Fibroblast of the aortic adventitia (primary cell): ENCODE results near the gene CENPO. TPM values are rescaled to one million over a fixed set of nuclear protein-coding genes. Genes with fewer than 3 reads are reported as not detected.

Experiments
- DNase-seq: peaks from one replicate; pipeline ENCODE4 v3.0.0-alpha.2; 2010; ENCODE audit warnings: low read depth
- H3K4me3 ChIP-seq: 2 replicates; pipeline ENCODE4 v1.5.1; 2011; ENCODE audit warnings: low read depth, mild to moderate bottlenecking, control low read depth, low read length, moderate library complexity
- total RNA-seq: library from RNA; depleted of rRNA; stranded (reverse); fragments of >200 nt; gene quantifications from 2 replicates; pipeline ENCODE4 v1.2.3, GENCODE V29; 2012; ENCODE audit warnings: low replicate concordance
- TF ChIP-seq, protein P1 (sequence below): IDR thresholded peaks from 2 replicates; pipeline ENCODE4 v1.5.1; 2011; ENCODE audit warnings: mild to moderate bottlenecking, low read length, control low read depth, inconsistent platforms; ENCODE audit not compliant: insufficient read depth

The CENPO gene
- total RNA-seq, 1 donor = 35.3 TPM

DNA sequence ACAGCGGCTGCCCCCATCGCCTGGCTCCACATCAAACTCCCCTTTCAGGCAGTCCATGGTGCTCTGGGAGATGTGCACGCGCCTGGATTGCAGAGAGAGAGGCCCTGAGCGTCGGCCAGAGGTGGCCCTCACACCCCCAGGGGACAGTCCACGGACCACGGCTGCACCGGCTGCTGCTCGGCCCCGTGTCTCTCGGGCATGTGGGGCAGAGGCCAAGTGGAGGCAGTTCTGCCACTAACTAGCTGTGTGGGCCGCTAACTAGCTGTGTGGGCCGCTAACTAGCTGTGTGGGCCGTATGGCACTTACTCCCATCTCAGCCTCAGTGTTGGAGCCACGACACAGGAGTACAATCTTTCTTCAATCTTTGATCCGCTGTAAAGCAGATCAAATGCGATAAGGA lies 45.3 kb downstream of the CENPO start:
- TF ChIP-seq, protein P1, sequence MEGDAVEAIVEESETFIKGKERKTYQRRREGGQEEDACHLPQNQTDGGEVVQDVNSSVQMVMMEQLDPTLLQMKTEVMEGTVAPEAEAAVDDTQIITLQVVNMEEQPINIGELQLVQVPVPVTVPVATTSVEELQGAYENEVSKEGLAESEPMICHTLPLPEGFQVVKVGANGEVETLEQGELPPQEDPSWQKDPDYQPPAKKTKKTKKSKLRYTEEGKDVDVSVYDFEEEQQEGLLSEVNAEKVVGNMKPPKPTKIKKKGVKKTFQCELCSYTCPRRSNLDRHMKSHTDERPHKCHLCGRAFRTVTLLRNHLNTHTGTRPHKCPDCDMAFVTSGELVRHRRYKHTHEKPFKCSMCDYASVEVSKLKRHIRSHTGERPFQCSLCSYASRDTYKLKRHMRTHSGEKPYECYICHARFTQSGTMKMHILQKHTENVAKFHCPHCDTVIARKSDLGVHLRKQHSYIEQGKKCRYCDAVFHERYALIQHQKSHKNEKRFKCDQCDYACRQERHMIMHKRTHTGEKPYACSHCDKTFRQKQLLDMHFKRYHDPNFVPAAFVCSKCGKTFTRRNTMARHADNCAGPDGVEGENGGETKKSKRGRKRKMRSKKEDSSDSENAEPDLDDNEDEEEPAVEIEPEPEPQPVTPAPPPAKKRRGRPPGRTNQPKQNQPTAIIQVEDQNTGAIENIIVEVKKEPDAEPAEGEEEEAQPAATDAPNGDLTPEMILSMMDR = no peak
- no peak overlapping the region for H3K4me3 ChIP-seq
- no peak for DNase-seq

DNA sequence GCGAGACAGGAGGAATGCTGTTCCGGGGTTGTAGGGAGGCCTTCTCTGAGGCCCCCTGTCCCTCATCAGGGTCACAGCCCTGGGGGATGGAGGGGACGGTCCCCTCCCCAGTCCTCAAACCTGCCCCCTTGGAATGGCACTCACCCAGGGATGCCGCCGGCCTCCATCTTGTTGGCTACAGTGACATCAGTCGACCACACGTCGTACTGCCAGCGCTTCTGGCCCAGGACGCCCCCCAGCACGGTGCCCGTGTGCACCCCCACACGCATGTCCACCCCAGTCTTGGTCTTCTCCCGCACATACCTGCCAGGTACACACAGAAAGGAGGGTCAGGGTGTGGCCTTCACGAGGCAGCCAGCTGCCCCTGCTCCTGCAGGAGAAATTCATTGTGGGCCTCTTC lies 46.5 kb downstream of the CENPO start:
- TF ChIP-seq, protein P1 = no peak
- DNase-seq = no peak
- no peak overlapping the region for H3K4me3 ChIP-seq

DNA sequence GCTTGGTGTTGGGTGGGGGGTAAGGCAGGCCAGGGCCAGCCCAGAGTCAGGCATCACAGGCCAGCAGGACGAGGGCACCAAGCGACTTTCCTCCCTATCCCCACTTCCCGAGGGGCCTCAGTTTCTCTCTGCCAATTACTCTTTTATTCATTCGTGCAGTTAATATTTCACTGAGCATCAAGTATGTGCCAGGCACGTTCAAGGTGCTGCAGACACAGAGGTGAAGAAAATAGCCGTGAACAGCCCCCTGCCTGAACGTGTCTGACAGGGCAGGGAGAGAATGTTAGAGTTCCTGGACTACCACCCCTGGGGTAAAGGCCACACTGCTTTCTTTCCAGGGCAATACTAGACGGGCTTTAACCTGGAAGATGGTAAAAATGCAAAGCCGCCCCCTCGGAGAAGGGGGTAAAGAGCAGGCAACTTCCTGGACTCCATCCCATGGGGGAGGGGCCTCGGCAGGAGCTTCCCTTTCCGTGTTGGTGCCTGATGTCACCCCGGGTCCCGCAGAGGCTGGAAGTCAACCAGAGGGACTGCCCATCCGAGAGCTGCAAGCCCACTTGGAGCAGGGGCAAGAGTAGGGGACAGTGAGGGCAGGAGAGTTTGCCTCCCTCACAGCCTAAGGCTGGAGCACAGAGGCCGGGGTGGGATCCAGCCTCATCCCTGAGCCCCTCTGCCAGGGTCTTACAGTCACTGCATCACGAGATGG lies 47.1 kb downstream of the CENPO start:
- TF ChIP-seq, protein P1 = no peak
- no peak overlapping the region for H3K4me3 ChIP-seq
- no peak for DNase-seq

DNA sequence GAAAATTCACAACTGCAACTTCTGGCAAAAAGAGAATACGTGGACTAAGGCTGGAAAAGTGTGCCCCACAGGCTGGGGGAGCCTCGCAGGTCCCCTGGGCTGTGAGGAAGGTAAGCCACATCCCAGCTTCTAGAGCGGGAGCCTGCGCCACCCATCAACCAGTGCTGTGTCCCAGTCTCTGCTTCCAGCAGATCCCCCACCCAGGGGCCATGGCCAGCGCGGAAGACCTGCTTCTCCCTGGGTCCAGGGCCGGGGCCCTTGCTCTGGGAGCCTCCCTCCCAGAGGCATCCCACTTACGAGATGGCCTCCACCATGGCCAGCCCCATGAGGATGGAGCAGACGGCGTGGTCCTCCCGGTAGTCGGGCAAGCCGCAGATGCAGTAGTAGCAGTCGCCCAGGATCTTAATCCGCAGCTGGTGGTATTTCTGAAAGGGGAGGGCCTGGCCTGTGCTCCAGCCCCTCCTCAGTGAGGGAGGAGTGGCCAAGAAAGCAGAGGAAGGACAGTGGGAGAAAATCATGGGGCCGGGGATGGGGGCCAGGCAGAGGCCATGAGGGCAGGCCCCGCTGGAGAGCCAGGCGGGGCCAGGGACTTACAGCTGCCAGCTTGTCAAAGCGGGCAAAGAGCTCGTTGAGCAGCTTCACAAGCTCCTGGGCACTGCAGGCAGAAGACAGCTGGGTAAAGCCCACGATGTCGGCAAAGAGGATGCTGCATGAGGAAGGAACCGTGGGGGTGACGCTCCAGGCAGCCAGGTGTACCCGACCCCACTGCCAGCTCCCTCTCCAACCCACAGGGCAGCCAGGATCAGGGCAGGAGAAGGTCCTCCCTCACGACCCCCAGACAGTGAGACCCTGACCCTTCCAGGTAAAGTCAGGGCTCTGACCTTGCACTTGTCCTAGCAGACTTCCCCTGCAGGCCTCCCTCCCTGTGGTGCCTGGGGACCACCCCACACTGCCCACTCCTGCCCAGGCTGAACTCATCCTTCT lies 48.0 kb downstream of the CENPO start:
- no peak overlapping the region for H3K4me3 ChIP-seq
- TF ChIP-seq, protein P1 = no peak
- no peak for DNase-seq

DNA sequence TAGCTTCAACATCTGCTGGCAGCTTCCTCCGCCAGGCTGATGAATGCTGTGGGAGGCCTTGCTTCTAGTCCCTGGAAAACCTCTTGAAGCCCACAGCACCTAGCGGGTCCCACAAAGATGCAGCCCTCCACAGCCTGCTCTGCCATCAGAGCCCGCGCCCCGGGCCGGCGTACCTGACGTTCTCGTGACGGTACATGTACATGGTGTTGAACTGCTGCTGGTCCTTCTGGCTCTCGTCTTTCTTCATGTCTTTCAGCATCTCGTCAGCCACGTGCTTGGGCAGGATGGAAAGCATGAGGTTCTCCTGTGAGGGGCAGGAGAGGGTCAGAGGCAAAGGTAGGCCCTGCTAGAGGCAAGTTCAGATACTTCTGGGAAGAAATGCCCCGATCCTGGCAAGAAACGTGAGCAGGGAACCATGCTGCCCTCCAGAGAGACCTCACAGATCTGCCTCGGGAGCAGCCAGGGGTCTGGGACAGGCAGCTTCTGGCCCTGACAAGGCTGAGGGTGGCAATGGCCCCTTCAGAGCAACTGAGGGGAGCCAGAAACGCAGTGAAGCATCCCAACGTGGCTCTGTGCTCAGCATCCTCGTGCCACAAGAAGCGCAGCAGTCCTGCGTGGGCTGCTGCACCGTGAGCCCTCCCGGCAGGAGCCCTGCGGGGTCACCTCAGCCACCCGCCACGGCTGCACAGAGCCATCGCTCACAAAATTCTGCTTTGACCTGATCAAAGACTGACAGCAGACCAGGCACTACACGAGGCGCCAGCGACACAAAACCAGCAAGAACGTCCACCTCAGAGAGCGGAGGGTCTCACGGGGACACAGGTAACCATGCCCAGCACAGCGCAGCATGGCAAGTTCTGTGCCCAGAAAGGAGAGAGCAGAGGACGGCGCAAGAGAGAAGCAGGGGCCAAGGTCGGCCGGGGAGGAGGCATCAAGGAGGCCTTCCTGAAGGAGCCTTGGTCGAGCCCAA lies 49.1 kb downstream of the CENPO start:
- TF ChIP-seq, protein P1 = no peak
- no peak for DNase-seq
- no peak overlapping the region for H3K4me3 ChIP-seq

DNA sequence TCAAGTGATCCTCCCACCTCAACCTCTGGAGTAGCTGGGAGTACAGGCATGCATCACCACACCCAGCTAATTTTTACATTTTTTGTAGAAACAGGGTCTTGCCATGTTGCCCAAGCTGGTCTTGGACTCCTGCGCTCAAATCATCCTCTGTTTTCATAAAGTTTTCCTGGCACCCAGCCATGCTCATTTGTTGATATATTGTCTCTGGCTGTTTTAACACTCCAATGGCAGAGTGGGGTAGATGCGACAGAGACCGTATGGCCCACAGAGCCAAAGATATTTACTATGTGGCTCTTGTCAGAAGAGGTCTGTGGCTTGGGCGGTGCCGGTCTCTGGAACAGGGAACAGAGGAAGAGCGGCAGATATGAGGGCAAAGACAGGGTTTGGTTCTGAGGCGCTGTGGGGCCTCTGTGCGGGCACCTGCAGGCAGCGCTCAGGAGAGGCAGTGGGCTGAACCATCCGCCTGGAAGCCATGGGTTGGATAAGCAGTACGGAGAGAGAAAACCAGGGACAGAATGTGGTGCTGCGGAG lies 50.2 kb downstream of the CENPO start:
- DNase-seq = no peak
- TF ChIP-seq, protein P1 = no peak
- no peak overlapping the region for H3K4me3 ChIP-seq
